Osteocyte (in vitro differentiated cells): ENCODE results near the gene DIPK1B. TPM values are rescaled to one million over a fixed set of nuclear protein-coding genes. Genes with fewer than 3 reads are reported as not detected.

Experiments
- DNase-seq: peaks from one replicate; pipeline ENCODE4 v3.0.0; 2021; ENCODE audit warnings: mixed read lengths; ENCODE audit not compliant: unreplicated experiment; ENCODE audit errors: extremely low spot score
- H3K27ac Mint-ChIP-seq: one replicate; pipeline ENCODE4 v1.8.0; 2021; ENCODE audit warnings: mild to moderate bottlenecking, mixed read lengths; ENCODE audit not compliant: unreplicated experiment
- H3K27me3 Mint-ChIP-seq: one replicate; pipeline ENCODE4 v1.8.0; 2021; ENCODE audit warnings: mixed read lengths; ENCODE audit not compliant: unreplicated experiment
- H3K36me3 Mint-ChIP-seq: one replicate; pipeline ENCODE4 v1.8.0; 2021; ENCODE audit warnings: mixed read lengths; ENCODE audit not compliant: unreplicated experiment
- H3K4me1 Mint-ChIP-seq: one replicate; pipeline ENCODE4 v1.8.0; 2021; ENCODE audit warnings: mixed read lengths; ENCODE audit not compliant: unreplicated experiment
- H3K4me3 Mint-ChIP-seq: one replicate; pipeline ENCODE4 v1.8.0; 2021; ENCODE audit warnings: mild to moderate bottlenecking, moderate library complexity, mixed read lengths; ENCODE audit not compliant: unreplicated experiment
- H3K9me3 Mint-ChIP-seq: one replicate; pipeline ENCODE4 v1.8.0; 2021; ENCODE audit warnings: mixed read lengths; ENCODE audit not compliant: unreplicated experiment
- total RNA-seq: library from RNA; stranded (reverse); gene quantifications from 2 replicates; pipeline ENCODE4 v1.2.1, GENCODE V29; 2021
- TF ChIP-seq, protein P1 (sequence below): fragments of 200-600 bp; sonication (generic); IDR thresholded peaks from 2 replicates; pipeline ENCODE4 v1.5.0; 2021; ENCODE audit warnings: antibody characterized with exemption, mild to moderate bottlenecking, moderate library complexity

The DIPK1B gene
- total RNA-seq, 1 donor from 2014 or later = 11.4 TPM

DNA sequence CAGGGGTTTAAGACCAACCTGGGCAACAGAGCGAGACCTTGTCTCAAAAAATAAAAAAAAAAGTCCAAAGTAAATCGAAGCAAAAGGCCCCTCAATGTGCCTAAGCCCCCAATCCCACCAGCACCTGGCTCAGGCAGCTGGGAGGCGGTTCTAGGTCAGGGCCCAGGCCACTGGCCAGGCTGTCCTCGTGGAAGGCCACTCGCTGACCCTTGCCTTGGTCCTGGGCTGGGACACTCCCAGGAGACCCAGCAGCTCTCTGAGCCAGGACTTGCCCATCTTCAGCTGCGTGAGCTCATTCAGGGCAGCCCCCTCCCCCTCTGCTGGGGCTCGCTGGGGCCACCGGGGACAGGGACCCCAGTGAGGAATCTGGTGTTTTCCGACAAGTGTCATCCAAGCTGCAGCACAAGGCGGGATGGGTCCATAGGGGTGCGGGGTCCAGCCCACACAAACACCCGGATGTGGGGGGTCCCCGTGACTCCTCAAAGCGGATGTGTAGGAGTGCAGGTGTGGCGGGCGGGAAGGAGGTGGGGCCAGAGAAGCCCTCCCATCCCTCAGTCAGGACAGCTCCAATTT, 29.1 kb upstream of the DIPK1B start:
- Mint-ChIP-seq H3K9me3 (no peaks in the 10 kb centered on the region), H3K27me3 (no peaks in the 10 kb centered on the region), H3K27ac (no peak overlapping the region), H3K36me3 (no peaks in the 10 kb centered on the region), H3K4me1 (peaks cover 7% of the 10 kb centered on the region), H3K4me3 (no peak overlapping the region)
- TF ChIP-seq, protein P1, sequence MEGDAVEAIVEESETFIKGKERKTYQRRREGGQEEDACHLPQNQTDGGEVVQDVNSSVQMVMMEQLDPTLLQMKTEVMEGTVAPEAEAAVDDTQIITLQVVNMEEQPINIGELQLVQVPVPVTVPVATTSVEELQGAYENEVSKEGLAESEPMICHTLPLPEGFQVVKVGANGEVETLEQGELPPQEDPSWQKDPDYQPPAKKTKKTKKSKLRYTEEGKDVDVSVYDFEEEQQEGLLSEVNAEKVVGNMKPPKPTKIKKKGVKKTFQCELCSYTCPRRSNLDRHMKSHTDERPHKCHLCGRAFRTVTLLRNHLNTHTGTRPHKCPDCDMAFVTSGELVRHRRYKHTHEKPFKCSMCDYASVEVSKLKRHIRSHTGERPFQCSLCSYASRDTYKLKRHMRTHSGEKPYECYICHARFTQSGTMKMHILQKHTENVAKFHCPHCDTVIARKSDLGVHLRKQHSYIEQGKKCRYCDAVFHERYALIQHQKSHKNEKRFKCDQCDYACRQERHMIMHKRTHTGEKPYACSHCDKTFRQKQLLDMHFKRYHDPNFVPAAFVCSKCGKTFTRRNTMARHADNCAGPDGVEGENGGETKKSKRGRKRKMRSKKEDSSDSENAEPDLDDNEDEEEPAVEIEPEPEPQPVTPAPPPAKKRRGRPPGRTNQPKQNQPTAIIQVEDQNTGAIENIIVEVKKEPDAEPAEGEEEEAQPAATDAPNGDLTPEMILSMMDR = no peak
- DNase-seq = no peak

DNA sequence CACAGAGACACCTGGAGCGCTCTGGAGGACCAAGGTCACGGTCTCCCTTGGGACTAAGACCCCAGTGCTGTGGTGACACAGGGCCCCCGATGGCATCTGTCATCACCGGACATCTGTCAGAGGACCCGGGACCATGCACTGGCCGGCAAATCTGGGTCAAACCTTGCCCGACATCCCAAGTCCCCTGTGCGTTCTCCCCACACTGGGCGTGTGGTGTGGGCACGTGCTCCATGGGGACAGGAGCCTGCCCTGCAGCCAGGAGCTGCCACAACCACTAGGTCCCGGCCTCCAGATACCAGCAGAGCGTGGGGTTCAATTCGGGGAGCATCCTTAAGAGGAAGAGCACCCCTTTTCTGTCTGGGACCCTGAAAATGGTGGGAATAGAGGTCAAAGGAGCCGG, 28.6 kb upstream of the DIPK1B start:
- Mint-ChIP-seq H3K9me3 (no peaks in the 10 kb centered on the region), H3K4me1 (peaks cover 7% of the 10 kb centered on the region), H3K27ac (no peak overlapping the region), H3K36me3 (no peaks in the 10 kb centered on the region), H3K27me3 (no peaks in the 10 kb centered on the region), H3K4me3 (no peak overlapping the region)
- TF ChIP-seq, protein P1 = no peak
- DNase-seq = no peak

DNA sequence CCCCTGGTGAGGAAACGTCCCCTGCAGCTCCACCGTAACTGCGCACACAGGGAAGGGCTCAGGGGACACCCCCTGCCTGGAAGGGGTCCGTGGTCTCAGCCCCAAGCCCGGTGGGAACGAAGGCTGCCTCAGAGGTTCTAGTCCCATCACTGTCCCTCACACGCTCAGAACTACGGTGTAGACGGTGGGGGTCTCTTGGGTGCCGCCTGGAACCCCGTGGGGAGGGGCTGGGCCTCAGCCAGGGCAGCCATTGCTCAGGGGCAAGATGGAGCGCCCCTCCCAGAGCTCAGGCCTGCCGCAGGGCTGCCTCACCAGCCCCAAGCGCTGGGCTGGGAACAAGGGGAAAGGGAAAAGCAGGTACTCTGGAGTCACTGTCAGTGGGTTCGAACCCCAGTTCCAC, 28.0 kb upstream of the DIPK1B start:
- Mint-ChIP-seq H3K27me3 (no peaks in the 10 kb centered on the region), H3K27ac (no peak overlapping the region), H3K4me3 (no peak overlapping the region), H3K36me3 (no peaks in the 10 kb centered on the region), H3K4me1 (peaks cover 7% of the 10 kb centered on the region), H3K9me3 (no peaks in the 10 kb centered on the region)
- TF ChIP-seq, protein P1 = no peak
- DNase-seq = no peak

DNA sequence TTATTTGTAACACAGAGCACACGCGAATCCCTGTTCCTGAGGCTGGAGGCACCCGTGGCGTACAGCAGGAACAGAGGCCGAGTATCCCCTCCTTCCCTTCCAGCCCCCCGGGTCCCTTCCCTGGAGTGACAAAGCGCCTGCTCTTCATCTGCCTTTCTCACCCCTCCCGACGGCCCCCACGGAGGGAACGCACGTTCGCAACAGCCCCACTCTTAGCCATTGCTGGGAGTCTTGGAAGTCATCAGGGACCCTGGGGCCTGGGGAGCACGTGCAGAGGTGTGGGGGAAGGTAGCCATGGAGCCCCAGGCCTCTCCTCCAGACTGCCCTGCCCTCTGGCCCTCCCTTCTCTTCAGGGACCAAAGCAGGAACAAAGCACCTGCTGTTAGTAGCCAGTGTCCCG, 27.6 kb upstream of the DIPK1B start:
- no peak overlapping the region for H3K4me3 Mint-ChIP-seq
- DNase-seq = no peak
- no peaks in the 10 kb centered on the region for H3K27me3 Mint-ChIP-seq
- H3K27ac Mint-ChIP-seq = no peak overlapping the region
- H3K36me3 Mint-ChIP-seq = no peaks in the 10 kb centered on the region
- peaks cover 7% of the 10 kb centered on the region for H3K4me1 Mint-ChIP-seq
- H3K9me3 Mint-ChIP-seq = no peaks in the 10 kb centered on the region
- TF ChIP-seq, protein P1 = no peak

DNA sequence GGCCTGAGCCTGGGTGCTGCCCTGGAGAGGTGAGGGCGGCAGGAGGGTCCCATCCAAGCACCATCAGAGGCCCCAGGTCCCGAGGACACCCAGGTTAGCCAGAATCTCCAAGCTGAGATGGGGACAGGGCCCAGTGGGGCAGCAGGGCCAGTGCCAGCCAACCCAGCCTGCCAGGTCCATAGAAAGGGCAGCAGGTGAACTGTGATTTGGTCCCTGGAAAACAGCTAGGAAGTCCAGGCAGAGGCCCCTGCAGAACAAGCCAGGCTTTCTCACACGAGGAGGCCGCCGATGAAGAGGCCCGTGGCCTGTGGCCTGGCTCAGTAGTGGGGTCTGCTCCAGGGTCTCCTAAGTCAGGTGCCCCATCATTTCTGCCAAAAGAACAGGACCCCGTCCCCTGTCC, 27.2 kb upstream of the DIPK1B start:
- Mint-ChIP-seq H3K36me3 (no peaks in the 10 kb centered on the region), H3K27ac (no peak overlapping the region), H3K27me3 (no peaks in the 10 kb centered on the region), H3K4me3 (no peak overlapping the region), H3K9me3 (no peaks in the 10 kb centered on the region), H3K4me1 (peaks cover 7% of the 10 kb centered on the region)
- no peak for DNase-seq
- TF ChIP-seq, protein P1 = no peak
